PFSK-1 (cell line): ENCODE measurements around the gene SIRT2.

ENCODE experiments used
- POLR2AphosphoS5 ChIP-seq: IDR thresholded peaks from 2 replicates; pipeline ENCODE4 v1.6.1; 2012; ENCODE audit warnings: low read depth, mild to moderate bottlenecking, control low read depth, low read length, moderate library complexity
- REST ChIP-seq, 2 experiments: IDR thresholded peaks; 2 replicates each; pipeline versions ENCODE4 v1.6.1 to v1.8.0; 2011 to 2012; ENCODE audit warnings: low read depth in 2 of 2, low read length in 2 of 2, control low read depth in 1 of 2, inconsistent platforms in 1 of 2, mild to moderate bottlenecking in 1 of 2, moderate library complexity in 1 of 2; ENCODE audit not compliant: insufficient read depth in 1 of 2
- TAF1 ChIP-seq: IDR thresholded peaks from 2 replicates; pipeline ENCODE4 v1.6.1; 2012; ENCODE audit warnings: low read length, control low read depth, borderline replicate concordance; ENCODE audit not compliant: insufficient read depth

- TF ChIP-seq TAF1 (no peak), REST (IDR thresholded peaks at IDR 0.05; ENCODE audit: insufficient read depth in 1 of 2, low read depth in 2 of 2, low read length in 2 of 2) (no peak), POLR2AphosphoS5 (no peak)
Measured at GRCh38 chr19:38922482-38922881, 23.1 kb upstream of the SIRT2 start.
